Endometrium (tissue), 2 donors: Measurements from ENCODE around the gene TACC2.
"Not testable (repeated sequence)": the region's sequence is repeated elsewhere in the genome, so short reads cannot be mapped to it uniquely, and the experiment has no call there.

Experiments used
- FAIRE-seq: peaks from 2 replicates; lab custom pipeline; 2012; peaks lifted over from hg19 to GRCh38; lab: Jason Lieb, UNC
- donor health status: control.
- donor health status: control.

The TACC2 gene

GRCh38 chr10:122066337-122066939 is 77.5 kb downstream of the TACC2 start:
- FAIRE-seq: not testable (repeated sequence)

- no peak for FAIRE-seq
Observed at GRCh38 chr10:122068844-122069243, 79.9 kb downstream of the TACC2 start.

DNA sequence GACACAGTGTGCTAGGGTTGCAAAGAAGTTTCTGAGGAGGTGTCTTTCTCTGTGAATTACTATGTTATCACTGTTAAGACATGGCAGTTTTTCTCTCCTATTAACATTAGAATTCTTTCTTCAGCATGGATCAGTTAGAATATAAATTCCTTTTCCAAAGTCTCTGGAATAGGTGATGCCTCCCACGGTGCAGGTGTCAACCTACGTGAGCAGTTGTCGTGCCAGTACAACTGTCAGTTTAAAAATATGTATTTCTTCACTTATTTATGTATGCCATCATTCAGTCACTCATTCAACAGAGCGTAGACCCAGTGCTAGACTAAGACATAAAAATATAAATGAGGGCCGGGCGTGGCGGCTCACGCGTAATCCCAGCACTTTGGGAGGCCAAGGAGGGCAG is 83.5 kb downstream of the TACC2 start:
- no peak for FAIRE-seq

- no peak for FAIRE-seq
Observed at GRCh38 chr10:122073508-122073907, 84.5 kb downstream of the TACC2 start.

GRCh38 chr10:122075171-122075570 is 86.2 kb downstream of the TACC2 start:
- no peak for FAIRE-seq

GRCh38 chr10:122075876-122076275 is 86.9 kb downstream of the TACC2 start:
- not testable (repeated sequence) for FAIRE-seq

DNA sequence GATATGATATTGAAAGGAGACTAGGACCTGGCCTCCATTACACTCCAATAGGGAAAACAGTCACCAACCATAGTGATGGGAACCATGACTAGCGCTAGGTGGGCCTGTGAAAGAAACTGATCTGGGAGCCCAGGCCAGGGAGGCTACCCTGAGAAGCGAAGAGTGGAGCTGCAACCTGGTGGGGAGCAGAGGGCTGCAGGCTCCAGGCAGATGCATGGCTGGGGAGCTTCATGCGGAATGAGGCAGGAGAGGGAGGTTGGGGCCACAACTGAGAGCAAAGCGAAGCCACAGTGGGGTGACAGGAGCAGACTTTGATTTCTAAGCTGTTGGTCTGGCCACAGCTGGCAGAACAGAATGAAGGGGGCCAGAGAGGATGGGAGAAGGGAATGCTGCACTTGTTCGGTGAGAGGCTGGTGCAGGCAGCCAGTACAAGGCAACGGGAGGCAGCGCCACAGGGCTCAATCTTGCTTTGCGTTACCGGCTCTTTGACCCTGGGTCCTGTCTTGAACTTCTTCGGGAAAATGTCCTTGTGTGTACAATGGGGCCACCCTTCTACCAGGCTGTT is 88.4 kb downstream of the TACC2 start:
- no peak for FAIRE-seq

GRCh38 chr10:122078326-122078725 is 89.4 kb downstream of the TACC2 start:
- FAIRE-seq: no peak

DNA sequence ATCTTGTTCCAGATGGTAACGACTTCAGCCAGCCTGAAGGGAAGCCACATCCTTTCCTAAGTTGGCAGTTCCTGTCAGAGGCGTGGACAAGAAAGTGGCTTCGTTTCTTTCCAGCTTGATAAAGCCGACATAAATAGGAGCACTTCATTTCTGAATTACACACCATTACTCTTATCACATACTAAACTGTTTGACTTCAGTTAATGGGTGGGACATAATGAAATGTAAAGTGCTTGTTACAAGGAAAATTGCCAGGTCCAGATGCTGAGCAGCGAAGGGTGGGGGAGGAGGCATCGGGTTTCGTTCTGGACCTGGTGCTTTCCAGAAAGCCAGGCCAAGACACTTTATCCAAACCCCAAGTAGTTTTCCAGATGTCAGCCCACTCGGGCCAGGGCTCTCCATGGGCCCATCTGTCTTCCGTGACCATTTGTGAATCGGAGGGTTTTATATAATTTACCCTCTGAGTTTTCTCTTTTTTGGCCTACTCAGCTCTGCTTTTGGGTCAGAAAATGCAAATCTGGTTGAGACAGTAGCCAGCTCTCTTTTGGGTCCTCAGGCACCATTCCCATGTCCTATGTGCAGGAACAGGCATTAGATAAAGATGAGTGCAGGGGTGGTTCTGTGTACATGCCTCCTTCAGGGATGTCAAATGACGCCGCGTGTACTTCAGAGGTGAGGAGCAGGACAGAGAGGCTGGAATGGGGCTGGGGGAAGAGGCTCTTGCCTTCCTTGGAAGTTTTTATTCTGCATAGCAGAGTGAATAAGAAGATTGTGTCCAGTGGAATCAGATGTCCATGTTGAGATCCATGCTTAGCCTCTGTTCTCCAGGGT is 90.2 kb downstream of the TACC2 start:
- FAIRE-seq: no peak

GRCh38 chr10:122082616-122083477 is 93.9 kb downstream of the TACC2 start:
- FAIRE-seq: no peak

GRCh38 chr10:122083478-122084025 is 94.6 kb downstream of the TACC2 start:
- no peak for FAIRE-seq

GRCh38 chr10:122084286-122085041 is 95.5 kb downstream of the TACC2 start:
- no peak for FAIRE-seq

DNA sequence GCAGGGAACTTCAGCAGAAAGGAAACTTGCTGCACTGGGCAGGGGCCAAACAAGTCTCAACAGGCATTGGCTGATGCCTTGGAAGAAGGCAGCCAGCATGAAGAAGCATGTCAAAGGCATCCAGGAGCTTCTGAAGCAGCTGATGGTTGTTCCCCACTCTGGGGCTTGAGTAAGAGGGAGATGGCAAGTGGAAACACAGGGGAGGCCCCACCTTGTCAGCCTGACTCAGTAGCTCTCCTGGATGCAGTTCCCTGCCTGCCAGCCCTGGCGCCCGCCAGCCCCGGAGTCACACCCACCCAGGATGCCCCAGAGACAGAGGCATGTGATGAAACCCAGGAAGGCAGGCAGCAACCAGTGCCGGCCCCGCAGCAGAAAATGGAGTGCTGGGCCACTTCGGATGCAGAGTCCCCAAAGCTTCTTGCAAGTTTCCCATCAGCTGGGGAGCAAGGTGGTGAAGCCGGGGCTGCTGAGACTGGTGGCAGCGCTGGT is 96.5 kb downstream of the TACC2 start:
- no peak for FAIRE-seq

DNA sequence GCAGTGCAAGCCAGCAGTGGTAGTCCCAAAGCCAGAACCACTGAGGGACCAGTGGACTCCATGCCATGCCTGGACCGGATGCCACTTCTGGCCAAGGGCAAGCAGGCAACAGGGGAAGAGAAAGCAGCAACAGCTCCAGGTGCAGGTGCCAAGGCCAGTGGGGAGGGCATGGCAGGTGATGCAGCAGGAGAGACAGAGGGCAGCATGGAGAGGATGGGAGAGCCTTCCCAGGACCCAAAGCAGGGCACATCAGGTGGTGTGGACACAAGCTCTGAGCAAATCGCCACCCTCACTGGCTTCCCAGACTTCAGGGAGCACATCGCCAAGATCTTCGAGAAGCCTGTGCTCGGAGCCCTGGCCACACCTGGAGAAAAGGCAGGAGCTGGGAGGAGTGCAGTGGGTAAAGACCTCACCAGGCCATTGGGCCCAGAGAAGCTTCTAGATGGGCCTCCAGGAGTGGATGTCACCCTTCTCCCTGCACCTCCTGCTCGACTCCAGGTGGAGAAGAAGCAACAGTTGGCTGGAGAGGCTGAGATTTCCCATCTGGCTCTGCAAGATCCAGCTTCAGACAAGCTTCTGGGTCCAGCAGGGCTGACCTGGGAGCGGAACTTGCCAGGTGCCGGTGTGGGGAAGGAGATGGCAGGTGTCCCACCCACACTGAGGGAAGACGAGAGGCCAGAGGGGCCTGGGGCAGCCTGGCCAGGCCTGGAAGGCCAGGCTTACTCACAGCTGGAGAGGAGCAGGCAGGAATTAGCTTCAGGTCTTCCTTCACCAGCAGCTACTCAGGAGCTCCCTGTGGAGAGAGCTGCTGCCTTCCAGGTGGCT is 97.7 kb downstream of the TACC2 start:
- no peak for FAIRE-seq

DNA sequence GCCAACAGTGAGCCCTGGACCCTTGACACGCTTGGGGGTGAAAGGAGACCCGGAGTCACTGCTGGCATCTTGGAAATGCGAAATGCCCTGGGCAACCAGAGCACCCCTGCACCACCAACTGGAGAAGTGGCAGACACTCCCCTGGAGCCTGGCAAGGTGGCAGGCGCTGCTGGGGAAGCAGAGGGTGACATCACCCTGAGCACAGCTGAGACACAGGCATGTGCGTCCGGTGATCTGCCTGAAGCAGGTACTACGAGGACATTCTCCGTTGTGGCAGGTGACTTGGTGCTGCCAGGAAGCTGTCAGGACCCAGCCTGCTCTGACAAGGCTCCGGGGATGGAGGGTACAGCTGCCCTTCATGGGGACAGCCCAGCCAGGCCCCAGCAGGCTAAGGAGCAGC is 98.5 kb downstream of the TACC2 start:
- FAIRE-seq: no peak

GRCh38 chr10:122089311-122090017 is 100.5 kb downstream of the TACC2 start:
- no peak for FAIRE-seq

GRCh38 chr10:122091722-122092121 is 102.8 kb downstream of the TACC2 start:
- FAIRE-seq: no peak

DNA sequence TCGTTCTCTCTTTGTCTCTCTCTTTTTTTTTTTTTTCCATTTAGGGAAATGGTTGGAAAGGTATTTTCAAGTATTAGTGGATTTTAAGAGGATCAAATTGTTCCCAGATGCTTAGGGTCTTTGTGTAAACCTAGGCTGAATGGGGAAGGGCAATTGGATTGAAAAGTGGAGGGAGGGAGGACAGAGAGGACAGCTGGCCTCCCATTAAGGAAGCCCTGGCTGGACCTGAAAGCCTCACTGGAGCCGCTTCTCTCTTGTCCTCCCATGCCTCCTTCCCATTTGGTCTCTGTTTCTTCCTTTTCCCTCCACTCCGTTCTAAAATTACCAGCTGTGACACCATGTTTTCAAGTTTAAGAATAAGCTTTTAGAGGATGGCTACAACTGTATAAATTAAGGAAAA is 104.1 kb downstream of the TACC2 start:
- FAIRE-seq: no peak

GRCh38 chr10:122096181-122096580 is 107.2 kb downstream of the TACC2 start:
- FAIRE-seq: not testable (repeated sequence)

DNA sequence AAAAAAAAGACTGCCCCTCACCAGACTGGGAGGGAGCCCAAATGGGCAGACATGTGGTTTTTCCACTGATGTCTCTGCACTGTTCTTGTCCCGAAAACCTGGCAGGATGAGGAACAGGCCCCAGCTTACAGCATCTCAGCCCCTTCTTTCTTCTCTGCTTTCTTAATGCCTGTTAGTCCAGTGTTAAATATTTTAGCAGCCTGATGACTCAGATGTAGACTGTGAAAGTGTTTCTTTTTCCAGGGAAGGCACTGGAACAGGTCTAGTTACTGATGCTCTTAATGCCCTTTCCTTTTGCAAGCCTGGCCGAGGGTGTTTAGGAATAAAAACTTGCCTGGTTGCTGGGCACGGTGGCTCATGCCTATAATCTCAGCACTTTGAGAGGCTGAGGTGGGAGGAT is 107.7 kb downstream of the TACC2 start:
- no peak for FAIRE-seq
